GM11168 (cell line): ENCODE data around the gene TMEM208.

ENCODE experiments used
- in situ Hi-C: fragments of 300-500 bp; cut with MboI; formaldehyde crosslinking; loops from one replicate; pipeline ENCODE4 v1.12.0; 2022; ENCODE audit warnings: low sequenced_read_pairs; ENCODE audit not compliant: unreplicated experiment

Gene TMEM208

DNA sequence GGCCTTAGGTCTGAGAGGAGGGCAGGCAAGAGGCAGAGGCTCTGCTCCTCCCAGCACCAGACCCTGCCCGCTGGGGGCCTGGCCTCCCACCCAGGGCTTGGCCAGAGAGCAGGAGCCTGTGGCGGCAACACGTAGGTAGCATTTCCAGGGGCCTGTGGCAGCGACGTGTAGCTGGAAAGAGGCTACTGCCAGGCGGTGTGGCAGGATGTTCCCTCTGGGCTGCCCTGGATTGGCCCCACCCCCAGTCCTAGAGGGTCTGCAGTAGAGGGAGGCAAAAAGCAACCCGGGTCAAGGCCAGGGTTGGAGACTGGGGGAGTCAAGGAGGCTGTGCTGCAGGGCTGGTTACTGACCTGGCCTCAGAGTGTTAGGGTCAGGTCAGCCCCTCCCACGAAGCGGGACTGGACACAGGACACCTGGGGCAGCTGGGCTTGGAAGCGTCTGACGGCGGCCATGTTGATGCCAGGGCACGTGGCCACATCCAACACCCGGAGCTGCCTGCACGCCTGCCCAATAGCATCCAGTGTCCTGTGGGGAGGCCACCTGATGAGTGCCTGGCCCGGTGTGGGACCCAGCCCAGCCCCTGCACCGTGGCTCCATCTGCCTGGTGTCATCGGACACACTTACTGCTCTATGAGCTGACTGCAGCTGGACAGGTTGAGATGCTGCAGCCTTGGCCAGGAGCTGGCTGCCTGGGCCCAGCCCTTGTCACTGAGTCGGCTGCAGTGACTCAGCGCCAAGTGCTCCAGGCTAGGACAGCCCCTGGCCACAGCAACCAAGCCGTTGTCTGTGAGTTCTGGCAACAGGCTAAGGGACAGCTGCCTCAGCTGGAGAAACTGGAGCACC, 19.5 kb upstream of the TMEM208 start:
- in situ Hi-C loops = no loop called here

DNA sequence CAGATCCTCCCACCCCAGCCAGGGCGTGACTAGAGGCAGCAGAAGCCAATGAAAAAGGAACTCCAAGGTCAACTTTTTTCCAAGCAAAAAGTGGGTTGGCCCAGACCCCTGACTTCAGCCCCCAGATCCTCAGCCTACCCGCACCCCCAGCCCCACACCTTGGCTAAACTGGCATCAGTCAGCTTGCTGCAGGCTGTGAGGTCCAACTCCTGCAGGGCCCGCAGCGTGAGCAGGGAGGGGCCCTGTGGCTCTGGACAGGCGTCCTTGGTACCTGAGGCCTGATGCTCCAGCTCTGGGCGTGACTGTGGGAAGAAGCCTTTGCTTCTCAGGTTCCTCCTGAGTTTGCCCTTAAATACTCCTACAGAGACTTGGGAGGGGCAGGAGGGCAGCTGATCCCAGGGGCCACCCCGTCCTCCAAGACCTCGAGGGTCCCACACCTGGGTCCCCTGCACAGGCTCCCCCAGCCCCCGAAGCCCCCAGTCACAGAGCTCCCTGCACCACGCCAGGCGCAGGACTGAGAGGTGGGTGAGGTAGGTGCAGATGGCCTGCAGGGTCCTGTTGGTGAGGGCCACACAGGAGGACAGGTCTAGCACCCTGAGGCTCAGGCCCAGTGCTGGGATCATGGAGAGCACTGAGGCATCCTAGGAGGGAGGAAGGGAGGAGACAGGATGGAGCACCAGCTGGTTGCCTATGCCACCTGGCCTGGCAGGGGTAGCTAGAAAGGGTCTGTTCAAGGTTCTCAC, 18.6 kb upstream of the TMEM208 start:
- in situ Hi-C loops = no loop called here

DNA sequence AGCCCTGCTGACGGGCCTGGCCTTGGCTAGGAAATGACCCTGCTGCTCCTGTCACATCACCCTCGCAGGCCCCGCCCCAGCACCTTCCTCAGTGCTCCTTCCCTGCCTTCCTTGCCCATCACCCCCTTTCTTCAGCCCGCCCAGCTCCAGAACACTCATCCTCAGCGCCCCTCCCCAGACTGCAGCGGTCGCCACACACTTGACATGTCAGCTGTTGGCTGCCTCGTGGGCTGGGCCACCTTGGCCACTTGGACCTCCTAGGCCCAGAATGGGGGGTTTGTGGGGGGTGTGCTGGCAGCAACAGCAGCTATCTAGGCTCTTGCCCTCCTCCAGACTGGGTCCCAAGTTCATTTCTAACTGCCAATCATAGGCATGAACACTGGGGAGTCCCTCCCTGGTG, 17.4 kb upstream of the TMEM208 start:
- in situ Hi-C loops = no loop called here

DNA sequence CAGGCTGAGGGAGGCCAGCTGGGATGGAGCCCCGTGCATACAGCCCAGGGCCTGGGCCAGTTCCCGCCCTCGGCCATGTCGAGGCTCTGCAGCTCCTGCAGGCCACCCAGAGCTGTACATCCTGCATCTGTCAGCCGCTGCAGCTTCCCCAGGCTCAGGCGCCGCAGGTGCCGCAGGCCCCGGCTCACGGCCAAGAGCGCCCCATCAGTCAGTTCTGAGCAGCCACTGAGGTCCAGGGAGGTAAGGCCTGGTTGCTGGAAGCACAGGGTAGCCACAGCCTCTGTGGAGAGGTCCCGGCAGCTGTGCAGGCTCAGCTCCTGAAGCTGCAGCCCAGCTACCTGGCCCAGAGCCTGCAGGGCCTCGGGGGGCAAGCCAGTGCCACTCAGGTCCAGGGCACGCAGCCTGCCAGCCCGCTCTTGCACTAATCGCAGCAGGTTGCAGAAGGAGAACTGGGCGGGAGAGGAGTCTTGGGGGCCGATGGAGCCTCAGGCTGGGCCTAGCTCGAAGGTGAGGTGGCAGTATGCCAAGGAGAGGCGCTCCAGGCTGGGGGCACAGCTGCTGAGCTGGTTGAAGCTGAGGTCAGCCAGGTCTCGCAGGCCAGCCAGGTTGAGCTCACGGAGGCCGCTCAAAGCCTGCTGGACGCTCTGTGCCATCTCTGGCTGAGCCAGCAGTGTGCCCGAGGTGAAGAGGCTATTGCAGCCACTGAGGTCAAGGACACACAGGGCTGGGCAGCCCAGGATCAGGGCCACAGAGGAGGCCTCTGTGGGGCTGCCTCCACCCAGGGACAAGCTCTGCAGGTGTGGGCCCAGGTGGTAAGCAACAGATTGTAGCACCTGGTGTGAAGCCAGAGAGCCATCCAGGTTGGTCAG, 16.6 kb upstream of the TMEM208 start:
- in situ Hi-C loops = no loop called here

DNA sequence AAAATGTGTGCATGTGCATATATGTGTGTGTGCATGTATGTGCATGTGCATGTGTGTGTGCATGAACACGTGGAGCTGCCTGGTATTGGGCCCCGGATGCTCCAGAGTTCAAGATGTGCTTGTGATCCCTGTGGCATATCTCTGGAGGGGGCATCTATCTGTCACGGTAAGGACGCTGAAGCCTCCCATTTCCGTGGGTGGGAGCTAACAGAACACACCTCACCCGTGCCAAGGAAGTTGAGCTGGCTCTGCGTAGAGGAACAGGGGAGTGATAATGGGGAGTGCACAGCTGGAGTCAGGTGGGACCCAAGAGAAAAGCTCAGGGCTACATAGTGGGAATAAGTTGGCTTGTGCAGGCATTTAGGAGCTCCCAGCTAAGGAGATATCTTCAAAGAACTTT, 15.3 kb upstream of the TMEM208 start:
- in situ Hi-C loops = no loop called here

DNA sequence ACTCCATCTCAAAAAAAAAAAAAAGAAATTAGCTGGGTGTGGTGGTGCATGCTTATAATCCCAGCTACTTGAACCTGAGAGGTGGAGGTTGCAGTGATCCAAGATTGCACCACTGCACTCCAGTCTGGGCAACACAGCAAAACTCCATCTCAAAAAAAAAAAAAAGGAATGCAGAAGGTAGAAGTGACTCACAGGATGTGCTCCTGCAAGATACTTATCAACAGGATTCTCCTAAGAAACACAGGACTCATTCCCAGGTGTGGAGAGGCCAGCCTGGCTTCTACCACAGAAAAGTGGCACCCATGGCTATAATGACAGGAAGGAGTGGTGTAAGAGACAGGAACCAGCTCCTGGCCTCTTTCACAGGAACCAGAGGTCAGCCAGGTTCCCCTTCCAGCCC, 14.2 kb upstream of the TMEM208 start:
- in situ Hi-C loops = no loop called here

DNA sequence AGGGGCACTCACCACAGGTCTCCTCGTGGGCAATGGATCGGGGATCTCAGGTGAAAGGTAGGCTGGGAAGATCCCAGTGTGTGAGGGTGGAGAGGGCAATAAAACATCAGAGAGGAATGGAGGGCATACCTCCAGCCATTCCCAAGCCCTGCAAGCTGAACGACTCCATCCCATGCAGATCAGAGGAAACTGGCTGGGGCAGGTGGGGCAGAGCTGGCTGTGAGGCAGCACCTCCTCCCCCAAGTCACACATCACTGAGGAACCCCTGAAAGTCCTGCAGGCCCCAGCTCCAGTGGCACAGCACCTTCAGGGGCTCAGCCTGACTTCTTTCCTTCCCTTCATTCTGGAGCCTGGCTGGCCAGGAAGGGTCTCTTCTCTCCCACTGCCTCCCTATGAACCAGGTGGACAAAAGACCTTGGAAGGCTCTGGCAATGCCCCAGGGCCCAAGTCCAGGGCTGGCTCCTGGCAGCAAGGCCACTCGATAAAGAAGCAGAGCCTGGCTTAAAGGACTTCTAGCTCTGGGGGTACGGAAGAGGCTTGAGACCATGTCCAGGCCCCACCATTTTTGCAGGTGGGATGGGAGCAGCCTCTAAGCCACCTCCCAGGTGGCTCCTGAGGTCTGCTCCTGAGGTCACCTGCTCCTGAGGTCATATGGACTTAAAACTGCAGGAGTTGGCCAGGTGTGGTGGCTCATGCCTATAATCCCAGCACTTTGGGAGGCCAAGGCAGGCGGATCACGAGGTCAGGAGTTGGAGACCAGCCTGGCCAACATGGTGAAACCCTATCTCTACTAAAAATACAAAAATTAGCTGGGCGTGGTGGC, 13.5 kb upstream of the TMEM208 start:
- in situ Hi-C loops = no loop called here

DNA sequence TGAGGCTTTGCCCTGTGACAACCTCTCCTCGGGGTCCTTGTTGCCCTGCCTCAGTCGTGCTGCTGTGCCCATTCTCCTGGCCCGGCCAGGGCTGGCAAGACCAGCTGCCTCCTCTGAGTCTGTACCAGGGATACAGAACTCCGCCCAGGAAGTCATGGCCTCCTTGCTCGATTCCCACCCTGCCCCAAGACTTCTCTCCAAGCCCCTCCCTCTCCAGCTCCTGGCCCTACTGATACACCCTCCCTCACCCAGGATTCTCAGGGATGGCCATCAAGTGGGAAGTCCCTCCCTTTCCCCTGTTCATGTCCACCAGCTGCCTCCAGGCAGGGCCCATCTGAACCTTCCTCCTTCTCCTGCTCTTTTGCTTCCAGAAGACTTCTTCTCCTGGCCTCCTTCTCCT, 11.2 kb upstream of the TMEM208 start:
- in situ Hi-C loops = no loop called here

DNA sequence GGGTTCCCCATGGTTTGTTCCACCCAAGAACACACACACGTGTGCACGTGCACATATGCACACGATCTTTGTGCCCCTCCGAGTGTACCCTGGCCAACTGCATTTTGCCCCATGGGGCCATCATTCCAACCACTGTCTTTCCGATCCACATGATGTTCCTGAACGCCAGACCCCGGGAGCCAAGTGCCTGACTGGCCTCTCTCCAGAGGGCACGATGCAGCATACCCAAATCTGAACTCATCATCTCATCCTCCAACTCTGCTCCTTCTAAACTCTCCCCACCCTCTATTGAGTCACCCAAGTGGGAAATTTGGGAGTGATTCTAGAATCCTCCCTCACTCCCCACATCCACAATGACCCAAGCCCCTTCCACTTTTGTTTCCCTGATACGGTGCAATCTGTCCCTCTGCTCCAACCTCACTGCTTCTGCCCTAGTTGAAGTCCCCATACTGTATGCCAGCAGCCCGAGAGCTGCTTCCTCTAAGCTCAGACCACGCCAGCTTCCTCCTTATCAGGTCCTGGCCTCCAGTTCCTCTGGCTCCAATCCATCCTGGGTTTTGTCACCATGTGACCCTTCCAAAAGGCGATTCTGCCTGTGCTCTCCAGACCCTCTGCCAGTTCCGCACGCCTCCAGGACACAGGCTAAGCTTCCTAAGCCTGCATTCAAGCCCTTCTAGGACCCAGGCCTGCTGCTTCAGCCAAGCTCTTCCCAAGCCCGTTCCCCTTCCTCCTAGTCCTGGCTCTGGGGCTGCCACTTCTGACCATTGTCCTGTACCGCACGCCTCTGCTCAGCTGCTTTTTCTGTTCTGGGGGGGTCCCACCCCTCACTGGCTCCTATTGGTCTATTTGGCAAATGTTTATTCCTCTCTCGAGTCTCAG, 10.1 kb upstream of the TMEM208 start:
- in situ Hi-C loops = no loop called here

DNA sequence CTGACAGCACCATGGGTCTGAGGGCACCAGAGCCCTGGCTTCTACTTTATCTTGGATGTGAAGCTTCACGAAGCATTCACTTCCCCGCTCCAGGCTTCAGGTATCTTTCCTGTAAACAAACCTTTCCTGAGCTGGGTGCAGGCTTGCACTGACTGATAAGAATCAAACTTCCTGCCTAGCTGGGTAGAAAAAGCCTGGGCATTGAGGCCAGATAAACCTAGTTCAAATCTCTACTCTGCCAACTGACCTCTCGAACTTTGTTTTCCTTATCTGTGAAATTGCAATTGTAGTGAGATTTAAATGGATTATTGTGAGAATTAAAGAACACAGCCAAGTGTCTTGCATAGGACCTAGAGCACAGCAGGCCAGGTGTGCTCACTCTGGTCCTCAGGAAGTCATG, 2.9 kb upstream of the TMEM208 start:
- in situ Hi-C loops = no loop called here

DNA sequence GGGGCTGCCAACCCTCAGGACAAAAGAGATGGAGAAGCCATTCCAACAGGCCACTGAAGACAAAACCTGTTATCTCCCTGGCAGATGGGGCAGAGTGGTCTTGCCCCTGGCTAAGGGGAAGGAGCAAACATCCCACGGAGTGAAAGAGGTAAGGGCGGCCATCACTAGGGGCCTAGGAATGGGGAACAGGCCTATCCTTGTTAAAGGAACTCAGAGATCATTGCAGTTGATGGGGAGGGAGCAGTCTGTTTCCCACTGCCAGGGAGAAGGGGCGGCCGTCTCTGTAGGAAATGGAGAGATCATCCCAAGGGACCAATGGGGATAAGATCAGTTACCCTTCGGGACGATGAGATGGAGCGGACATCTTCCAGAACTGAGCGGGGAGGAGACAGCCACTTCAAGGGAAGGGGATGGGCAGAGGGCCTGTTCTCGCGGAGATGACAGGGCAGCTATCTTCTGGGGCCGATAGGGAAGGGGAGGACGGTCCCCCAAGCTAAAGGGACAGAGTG, 581 bp upstream of the TMEM208 start:
- in situ Hi-C loops = no loop called here

DNA sequence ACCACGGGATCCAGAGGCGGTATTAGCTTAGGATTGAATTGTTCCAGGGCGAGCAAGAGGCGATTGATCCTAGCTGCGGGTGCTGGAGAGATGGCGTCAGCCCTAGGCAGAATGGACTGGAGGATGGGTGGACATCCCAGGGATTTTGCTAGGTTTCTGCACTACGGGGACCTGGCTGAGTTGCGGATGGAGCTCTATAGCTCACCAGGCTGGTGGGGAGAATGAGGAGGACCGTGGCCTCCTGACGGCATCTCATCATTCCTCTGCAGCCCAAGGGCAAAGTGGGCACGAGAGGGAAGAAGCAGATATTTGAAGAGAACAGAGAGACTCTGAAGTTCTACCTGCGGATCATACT, 614 bp downstream of the TMEM208 start:
- in situ Hi-C loops = no loop called here

DNA sequence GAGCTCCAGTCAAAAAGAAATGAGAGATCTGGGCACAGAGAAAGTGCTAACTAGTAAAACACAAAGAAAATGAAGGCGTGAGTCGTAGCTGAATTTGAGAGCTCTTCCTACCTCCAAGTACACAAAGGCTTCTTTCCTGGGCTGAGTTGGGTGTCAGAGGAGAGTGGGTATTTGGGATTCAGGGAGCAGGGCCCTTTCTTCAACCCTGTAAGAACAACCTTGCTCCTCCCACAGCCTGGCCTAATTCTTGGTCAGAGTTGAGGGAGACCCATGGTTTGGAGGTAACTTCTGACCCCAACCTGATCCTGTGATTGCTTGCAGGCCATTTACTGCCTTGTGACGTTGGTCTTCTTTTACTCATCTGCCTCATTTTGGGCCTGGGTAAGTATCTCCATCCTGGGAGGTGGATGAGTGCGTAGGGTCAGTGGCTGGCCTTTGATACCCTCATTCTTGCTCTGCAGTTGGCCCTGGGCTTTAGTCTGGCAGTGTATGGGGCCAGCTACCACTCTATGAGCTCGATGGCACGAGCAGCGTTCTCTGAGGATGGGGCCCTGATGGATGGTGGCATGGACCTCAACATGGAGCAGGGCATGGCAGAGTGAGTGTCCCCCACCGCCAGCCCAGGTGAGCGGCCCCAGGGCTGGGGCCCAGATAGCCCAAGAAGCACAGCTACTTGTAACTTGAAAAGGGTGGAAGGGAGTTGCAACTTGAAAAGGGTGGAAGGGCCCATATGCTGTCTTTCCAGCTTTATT, 1.3 kb downstream of the TMEM208 start:
- in situ Hi-C loops = no loop called here

DNA sequence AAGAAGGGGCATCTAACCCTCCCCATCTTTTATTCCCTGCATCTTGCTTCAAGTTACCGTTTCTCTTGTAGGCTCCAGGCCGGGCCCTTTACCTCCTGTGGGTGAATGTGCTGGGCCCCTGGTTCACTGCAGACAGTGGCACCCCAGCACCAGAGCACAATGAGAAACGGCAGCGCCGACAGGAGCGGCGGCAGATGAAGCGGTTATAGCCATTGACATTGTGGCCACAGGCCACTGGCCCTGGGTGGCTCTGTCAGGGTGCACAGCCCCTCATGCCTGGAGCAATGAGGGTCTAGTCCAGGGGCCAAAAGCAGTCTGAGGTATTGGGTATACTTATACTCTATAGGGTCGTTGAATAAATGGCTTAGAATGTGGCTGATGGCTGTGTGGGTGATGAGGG, 2.0 kb downstream of the TMEM208 start:
- in situ Hi-C loops = no loop called here

DNA sequence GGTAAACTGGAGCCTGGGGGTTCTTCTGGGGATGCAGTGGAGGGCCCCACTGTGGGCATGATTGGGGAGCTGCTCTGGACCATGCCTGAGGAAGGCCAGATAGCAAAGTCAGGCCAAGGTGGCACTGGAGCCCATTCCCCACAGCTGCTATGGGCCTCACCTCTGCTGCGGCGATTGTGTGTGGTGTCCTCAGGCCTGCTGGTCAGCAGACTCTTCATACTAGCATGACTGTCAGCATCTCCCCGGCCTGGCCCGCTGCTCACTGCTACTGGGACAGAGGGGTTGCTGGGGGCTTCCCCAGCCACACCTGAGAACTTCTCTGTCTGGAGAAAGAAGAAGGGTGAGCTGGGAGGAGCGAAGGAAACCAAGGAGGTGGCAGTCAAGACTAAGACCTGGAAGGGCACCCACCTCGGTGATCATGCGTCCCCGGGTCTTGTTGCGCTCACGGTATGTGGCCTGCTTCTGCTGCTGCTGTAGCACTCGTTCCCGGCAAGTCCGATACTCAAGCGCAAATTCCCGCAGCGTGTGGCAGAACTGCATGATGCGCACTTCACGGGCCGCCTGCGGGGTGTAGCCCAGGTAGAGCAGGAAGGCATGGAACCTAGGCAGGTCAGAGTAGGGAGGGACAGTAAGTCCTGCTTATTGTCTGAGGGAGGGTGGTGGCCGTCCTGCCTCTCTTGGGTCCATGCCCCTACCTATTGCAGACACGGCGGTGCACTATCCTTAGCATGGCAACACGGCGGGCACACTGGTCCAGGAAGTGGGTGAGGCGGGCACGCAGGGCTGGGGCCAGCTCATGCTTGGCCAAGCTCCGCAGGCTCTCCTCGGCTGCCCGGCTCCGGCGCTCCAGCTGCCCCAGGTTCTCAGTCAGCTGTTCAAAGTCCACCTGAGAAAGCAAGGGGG, 3.2 kb downstream of the TMEM208 start:
- in situ Hi-C loops = no loop called here

DNA sequence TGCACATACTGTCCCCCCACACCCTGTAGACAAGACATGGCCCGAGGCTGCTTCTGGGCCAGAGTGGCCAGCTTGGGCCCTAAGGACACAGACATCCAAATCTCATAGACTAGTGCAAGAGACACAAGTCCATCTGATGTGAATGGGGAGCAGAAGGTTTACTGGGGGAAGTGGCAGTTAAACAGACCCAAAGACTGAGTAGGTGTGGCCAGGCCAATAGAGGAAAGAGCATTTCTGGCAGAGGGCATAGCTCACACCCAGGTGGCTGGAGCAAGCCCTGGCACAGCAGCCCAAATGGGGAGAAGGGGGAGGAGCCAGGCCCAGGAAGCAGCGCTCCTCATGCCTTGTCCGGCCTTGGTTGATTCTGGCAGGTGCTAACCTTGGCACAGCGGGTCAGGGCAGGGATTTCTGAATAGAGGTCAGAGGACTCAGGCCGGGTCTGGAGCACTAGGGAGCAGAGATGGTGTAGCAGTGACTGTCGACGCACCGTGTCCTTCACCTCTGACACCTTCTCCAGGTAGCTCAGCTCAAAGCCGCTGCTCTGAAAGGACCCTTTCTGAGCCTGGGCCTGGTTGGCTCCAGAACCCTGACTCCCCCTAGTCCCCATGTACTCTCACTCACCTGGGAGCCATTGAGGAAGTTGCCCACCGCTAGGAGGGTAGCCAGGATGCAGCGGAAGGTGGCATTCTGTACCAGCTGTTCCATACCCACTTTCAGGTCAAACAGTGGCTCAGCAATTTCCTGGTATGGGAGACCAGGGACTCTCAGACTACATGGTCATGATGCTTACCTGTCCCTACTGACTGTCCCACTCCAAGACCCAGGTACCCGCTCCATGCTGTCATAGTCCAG, 4.1 kb downstream of the TMEM208 start:
- in situ Hi-C loops = no loop called here
